ENCODE measurements around the gene SMPD4.
"Not testable (repeated sequence)": the region's sequence is repeated elsewhere in the genome, so short reads cannot be mapped to it uniquely, and the experiment has no call there.

The SMPD4 gene

DNA sequence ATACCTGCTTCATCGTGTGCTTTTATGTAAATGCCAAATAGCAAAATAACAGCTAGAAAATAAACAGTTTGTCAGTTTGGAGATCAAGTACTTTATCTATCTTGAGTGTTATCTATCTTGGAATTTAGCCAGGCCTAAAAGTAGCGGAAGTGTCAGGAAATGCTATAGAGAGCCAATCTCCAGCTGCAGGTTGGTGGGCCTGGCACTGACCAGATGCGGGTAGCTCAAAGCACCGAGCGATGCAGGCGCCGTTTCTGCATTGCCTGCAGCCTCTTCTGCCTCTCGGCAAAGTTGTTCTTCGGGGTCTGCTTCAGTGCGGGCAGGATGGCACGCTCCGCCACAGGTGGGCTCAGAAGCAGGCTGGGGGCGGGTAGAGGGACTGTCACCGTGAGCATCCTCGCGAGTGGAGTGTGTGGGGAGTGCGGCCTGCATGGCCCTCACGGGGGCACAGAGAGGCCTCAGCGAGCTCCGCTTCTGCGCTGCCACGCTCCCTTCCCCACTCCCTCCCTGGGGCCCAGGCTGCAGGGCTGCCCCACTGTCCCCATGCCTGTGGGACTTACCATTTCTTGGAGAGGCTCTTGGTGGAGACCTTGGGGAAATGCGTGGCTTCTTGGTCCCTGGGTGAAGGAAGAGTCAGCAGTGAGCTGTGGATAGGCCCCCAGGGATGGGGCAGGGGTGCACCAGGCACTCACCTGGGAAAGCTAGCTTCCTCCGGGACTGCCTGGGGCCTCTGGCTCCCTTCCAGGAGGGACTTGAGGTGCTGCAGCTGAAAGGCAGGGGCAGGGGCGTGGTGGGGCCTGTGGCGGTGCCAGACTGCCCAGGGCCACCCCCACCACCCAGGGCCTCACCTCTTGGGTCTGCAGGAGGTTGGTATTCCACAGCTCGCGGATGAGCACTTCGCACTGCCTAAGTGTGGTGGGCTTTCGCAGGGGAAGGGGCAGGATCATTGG lies 41.8 kb downstream of the SMPD4 start:
- DNase-seq (ENCODE audit: low read depth in 2 of 2), result not testable (repeated sequence)

- DNase-seq (ENCODE audit: low read depth in 2 of 2), result not testable (repeated sequence)
Observed at GRCh38 chr2:130138841-130139251, 42.6 kb downstream of the SMPD4 start.

DNA sequence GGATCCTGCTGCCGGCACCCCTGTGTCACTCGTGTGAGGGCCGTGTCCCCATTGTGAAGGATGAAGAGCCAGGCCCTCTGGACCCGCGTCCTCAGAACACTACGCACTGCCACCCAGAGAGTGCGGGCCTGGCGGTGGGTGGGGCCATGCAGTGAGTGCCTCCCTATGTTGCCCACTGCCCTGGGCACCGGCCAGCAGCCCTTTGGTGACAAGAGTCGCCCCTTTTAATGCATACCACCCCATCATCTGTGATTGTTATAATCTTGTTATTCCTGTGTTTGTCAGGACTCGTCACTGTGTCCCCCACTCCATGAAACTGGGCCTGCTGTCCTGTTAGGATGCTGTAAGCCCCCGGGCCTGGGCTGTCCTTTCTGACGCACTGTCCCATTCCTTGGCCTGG lies 43.1 kb downstream of the SMPD4 start:
- not testable (repeated sequence) for DNase-seq (ENCODE audit: low read depth in 2 of 2)

- not testable (repeated sequence) for DNase-seq (ENCODE audit: low read depth in 2 of 2)
Observed at GRCh38 chr2:130137118-130137517, 44.3 kb downstream of the SMPD4 start.

GRCh38 chr2:130136546-130136945 lies 44.9 kb downstream of the SMPD4 start:
- DNase-seq (ENCODE audit: low read depth in 2 of 2), result not testable (repeated sequence)

GRCh38 chr2:130135692-130136541 lies 45.5 kb downstream of the SMPD4 start:
- DNase-seq (ENCODE audit: low read depth in 2 of 2), result no peak

- DNase-seq (ENCODE audit: low read depth in 2 of 2), result not testable (repeated sequence)
Observed at GRCh38 chr2:130129120-130129829, 52.1 kb downstream of the SMPD4 start, which contains the start of gene POTEF. POTEF (minus strand) TSS chr2:130129222; CDS start chr2:130120515, 8,707 bp downstream.

DNA sequence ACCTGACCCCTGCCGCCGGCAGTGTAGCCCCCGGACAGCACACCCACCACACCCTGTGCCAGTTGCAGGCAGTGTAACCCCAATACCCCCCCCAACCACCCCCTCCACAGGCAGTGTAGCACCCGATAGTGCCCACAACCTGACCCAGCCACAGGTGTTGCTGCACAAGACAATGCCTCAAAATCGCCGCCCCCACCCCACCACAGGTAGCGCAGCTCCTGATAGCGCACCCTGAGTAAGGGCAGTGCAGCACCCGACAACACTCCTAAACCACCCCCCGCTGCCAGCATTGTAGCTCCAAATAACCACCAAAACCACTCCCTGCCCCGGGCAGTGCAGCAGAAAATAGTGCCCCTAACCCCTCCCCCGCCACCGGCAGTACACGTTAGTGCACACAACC lies 52.9 kb downstream of the SMPD4 start:
- not testable (repeated sequence) for DNase-seq (ENCODE audit: low read depth in 2 of 2)

- DNase-seq (ENCODE audit: low read depth in 2 of 2), result not testable (repeated sequence)
Observed at GRCh38 chr2:130127726-130128125, 53.7 kb downstream of the SMPD4 start.

DNA sequence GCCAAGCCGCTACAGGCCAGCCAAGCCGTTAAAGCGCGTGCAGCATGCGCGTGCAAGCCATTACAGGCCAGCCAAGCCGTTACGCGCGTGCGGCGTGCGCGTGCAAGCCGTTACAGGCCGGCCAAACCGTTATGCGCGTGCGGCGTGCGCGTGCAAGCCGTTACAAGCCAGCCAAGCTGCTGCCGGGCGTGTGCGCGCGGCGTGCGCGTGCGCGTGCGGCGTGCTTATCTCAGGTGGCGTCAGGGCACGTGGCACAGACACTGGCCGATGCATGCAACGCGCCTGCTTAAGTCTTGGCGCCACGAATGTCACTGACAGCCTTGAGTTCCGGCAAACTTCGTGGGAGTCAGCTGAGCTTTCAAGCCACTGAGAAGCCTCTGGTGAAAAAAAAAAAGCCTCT lies 60.5 kb downstream of the SMPD4 start:
- DNase-seq (ENCODE audit: low read depth in 2 of 2), result not testable (repeated sequence)

DNA sequence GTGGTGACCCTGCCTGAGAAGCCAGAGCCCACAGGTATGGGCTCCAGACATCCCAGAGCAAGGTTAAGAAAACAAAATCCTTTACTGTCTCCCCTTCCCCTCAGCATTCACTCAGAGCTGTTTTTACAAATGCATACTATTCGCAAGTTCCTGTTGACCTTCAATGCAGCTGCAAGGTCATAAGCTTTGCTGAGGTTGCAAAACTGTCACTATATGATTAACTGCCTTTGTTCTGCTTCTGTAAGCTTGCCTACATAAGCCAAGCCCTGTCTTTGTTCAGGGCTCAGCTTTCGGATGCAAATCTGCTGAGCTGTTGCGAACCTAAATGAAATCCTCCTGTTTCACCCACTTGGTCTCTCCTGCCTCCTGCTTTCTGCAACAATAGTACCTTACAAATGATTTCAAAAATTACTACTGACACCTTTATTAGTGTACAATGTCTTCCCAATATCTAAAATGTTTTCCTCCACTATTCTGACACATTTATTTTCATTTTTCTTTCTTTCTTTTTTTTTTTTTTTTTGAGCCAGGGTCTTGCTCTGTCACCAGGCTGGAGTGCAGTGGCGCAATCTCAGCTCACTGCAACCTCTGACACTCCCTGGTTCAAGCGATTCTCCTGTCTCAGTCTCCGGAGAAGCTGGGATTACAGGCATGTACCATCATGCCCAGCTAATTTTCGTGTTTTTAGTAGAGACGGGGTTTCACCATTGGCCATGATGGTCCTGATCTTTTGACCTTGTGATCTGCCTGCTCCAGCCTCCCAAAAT lies 78.6 kb downstream of the SMPD4 start:
- DNase-seq (ENCODE audit: low read depth in 2 of 2), result not testable (repeated sequence)
